ENCODE results near the gene INPP4B. TPM values are rescaled to one million over a fixed set of nuclear protein-coding genes. Genes with fewer than 3 reads are reported as not detected.

INPP4B gene
- total and polyA plus RNA-seq, 2 donors (not counting 1 experiment from before 2014, with no cell fraction given): 0.03 TPM; not detected in 1

- Histone ChIP-seq H3K9ac (ENCODE audit: low read length) (no peak overlapping the region), H3K9me3 (ENCODE audit: control extremely low read depth in 1 of 3, control insufficient read depth in 2 of 3, insufficient read depth in 1 of 3, low read length in 2 of 3) (no peaks in the 10 kb centered on the region), H3K27ac (ENCODE audit: low read length in 2 of 2) (no peak overlapping the region), H3K79me2 (ENCODE audit: control insufficient read depth, insufficient read depth, low read length) (no peaks in the 10 kb centered on the region), H3K4me3 (ENCODE audit: control extremely low read depth in 1 of 5, extremely low read depth in 1 of 5, insufficient read depth in 1 of 5, low read depth in 2 of 5, low read length in 4 of 5) (no peak overlapping the region), H3K27me3 (replicated peaks in 1 of 4; ENCODE audit: control extremely low read depth in 1 of 4, control insufficient read depth in 3 of 4, insufficient read depth in 4 of 4, low read length in 3 of 4) (no peaks in the 10 kb centered on the region), H3K4me2 (replicated peaks; ENCODE audit: low read depth, low read length, poor library complexity, severe bottlenecking) (no peak overlapping the region), H4K20me1 (ENCODE audit: control insufficient read depth, insufficient read depth, low read length, poor library complexity, severe bottlenecking) (no peaks in the 10 kb centered on the region), H3K36me3 (replicated peaks in 1 of 2; ENCODE audit: control extremely low read depth in 1 of 2, control insufficient read depth in 1 of 2, extremely low read depth in 1 of 2, insufficient read depth in 2 of 2, low read length in 1 of 2) (no peaks in the 10 kb centered on the region), H3K4me1 (ENCODE audit: control insufficient read depth in 2 of 2, insufficient read depth in 2 of 2, low read length in 2 of 2) (no peaks in the 10 kb centered on the region), H2AFZ (ENCODE audit: insufficient read depth, low read depth, low read length, poor library complexity, severe bottlenecking) (no peak overlapping the region)
- no peak for TF ChIP-seq EZH2 (IDR thresholded peaks at IDR 0.05; ENCODE audit: borderline replicate concordance, insufficient read depth, low read depth, low read length, poor library complexity, severe bottlenecking)
- intact Hi-C loops (cut with micrococcal nuclease): no loop called here
- ATAC-seq (ENCODE audit: low read depth): no peak
- ChIA-PET POLR2A (no interaction called here), CTCF (no interaction called here)
- no peaks in the 10 kb centered on the region for H3K9me3 Mint-ChIP-seq (ENCODE audit: insufficient read depth)
- WGBS (ENCODE audit: insufficient coverage): 100% methylated on average over 1 of the region's 1 CpG
- H3K4me1 Mint-ChIP-seq: no peaks in the 10 kb centered on the region
- H3K27me3 Mint-ChIP-seq: no peaks in the 10 kb centered on the region
- no peak overlapping the region for H3K4me3 Mint-ChIP-seq
- H3K27ac Mint-ChIP-seq: no peak overlapping the region
- DNase-seq: no peak
Observed at GRCh38 chr4:142348613-142349021, 497.5 kb downstream of the INPP4B start.

DNA sequence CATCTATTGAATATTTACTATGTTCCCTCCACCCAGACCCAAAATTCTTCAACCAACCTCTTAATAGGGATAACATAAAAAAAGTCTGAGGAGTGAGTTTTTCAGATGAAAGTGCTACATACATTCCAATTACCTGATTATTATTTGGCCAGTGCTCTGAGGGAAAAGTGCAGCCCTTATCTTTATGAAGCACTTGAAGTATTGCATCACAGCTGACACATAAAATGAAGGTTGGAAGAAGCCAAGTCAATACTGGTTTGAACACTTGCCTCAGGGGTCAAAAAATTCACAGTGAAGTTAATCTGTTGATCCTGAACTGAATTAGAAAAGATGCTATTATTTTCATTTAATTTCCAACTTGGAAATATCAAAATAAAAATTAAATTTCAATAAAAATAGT is 498.9 kb downstream of the INPP4B start:
- H3K4me3 Mint-ChIP-seq: no peak overlapping the region
- ATAC-seq (ENCODE audit: low read depth): no peak
- Histone ChIP-seq H3K9me3 (ENCODE audit: control extremely low read depth in 1 of 3, control insufficient read depth in 2 of 3, insufficient read depth in 1 of 3, low read length in 2 of 3) (no peaks in the 10 kb centered on the region), H3K79me2 (ENCODE audit: control insufficient read depth, insufficient read depth, low read length) (no peaks in the 10 kb centered on the region), H3K36me3 (replicated peaks in 1 of 2; ENCODE audit: control extremely low read depth in 1 of 2, control insufficient read depth in 1 of 2, extremely low read depth in 1 of 2, insufficient read depth in 2 of 2, low read length in 1 of 2) (no peaks in the 10 kb centered on the region), H3K4me3 (ENCODE audit: control extremely low read depth in 1 of 5, extremely low read depth in 1 of 5, insufficient read depth in 1 of 5, low read depth in 2 of 5, low read length in 4 of 5) (no peak overlapping the region), H2AFZ (ENCODE audit: insufficient read depth, low read depth, low read length, poor library complexity, severe bottlenecking) (no peak overlapping the region), H4K20me1 (ENCODE audit: control insufficient read depth, insufficient read depth, low read length, poor library complexity, severe bottlenecking) (no peaks in the 10 kb centered on the region), H3K4me2 (replicated peaks; ENCODE audit: low read depth, low read length, poor library complexity, severe bottlenecking) (no peak overlapping the region), H3K27me3 (replicated peaks in 1 of 4; ENCODE audit: control extremely low read depth in 1 of 4, control insufficient read depth in 3 of 4, insufficient read depth in 4 of 4, low read length in 3 of 4) (no peaks in the 10 kb centered on the region), H3K9ac (ENCODE audit: low read length) (no peak overlapping the region), H3K4me1 (ENCODE audit: control insufficient read depth in 2 of 2, insufficient read depth in 2 of 2, low read length in 2 of 2) (no peaks in the 10 kb centered on the region), H3K27ac (ENCODE audit: low read length in 2 of 2) (no peak overlapping the region)
- H3K9me3 Mint-ChIP-seq (ENCODE audit: insufficient read depth): no peaks in the 10 kb centered on the region
- no peak for DNase-seq
- no peak for TF ChIP-seq EZH2 (IDR thresholded peaks at IDR 0.05; ENCODE audit: borderline replicate concordance, insufficient read depth, low read depth, low read length, poor library complexity, severe bottlenecking)
- TF ChIP-seq, protein P1, sequence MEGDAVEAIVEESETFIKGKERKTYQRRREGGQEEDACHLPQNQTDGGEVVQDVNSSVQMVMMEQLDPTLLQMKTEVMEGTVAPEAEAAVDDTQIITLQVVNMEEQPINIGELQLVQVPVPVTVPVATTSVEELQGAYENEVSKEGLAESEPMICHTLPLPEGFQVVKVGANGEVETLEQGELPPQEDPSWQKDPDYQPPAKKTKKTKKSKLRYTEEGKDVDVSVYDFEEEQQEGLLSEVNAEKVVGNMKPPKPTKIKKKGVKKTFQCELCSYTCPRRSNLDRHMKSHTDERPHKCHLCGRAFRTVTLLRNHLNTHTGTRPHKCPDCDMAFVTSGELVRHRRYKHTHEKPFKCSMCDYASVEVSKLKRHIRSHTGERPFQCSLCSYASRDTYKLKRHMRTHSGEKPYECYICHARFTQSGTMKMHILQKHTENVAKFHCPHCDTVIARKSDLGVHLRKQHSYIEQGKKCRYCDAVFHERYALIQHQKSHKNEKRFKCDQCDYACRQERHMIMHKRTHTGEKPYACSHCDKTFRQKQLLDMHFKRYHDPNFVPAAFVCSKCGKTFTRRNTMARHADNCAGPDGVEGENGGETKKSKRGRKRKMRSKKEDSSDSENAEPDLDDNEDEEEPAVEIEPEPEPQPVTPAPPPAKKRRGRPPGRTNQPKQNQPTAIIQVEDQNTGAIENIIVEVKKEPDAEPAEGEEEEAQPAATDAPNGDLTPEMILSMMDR (IDR thresholded peaks at IDR 0.05): no peak
- ChIA-PET POLR2A (no interaction called here), CTCF (no interaction called here)
- H3K27ac Mint-ChIP-seq: no peak overlapping the region
- intact Hi-C loops (cut with micrococcal nuclease): no loop called here
- H3K27me3 Mint-ChIP-seq: no peaks in the 10 kb centered on the region
- no peaks in the 10 kb centered on the region for H3K4me1 Mint-ChIP-seq

Measured in B cell (primary cell).